ENCODE data around the gene SUSD5.

DNA sequence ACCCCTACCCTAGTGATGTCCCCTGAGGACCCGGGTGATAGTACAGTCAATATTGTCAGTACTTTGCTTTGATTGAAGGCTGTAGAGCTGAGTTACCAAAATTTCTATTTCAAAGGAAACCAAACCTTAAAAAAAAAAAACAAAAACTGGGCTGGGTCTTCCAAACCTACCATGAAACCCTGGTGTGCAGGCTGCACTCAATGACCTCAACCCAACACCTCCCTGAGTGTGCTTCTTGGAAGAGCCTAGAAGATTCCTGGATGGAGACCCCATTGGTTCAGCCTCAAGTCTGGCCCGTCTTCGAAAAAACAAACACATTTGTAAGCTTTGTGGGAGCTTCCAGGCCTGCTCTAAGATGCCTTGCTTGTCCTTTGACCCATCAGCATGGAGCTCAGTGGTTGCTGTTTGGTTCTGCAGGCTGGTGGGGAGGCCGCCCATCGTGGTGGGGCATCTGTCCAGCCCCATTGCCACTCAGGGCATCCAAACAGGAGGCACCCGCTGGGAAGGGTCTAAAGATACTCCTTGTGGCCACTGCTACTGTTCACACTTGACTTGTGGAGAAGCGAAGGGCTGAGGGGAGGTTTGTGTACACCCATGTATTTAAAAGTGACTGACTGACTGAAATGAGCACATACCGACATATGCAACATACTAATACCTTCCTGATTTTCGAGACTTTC is 72.6 kb downstream of the SUSD5 start:
- no peak for TF ChIP-seq CTCF (IDR thresholded peaks at IDR 0.05)
- TF ChIP-seq POLR2A (IDR thresholded peaks at IDR 0.05): no peak
